Keratinocyte (primary cell): ENCODE measurements around the gene TAB3.

Source experiments
- CTCF ChIP-seq, 3 experiments: IDR thresholded peaks in 1 of 3; conservative IDR thresholded peaks in 1 of 3; optimal IDR thresholded peaks in 1 of 3; 2 replicates in 2 of 3; 3 replicates in 1 of 3; pipeline versions ENCODE3 to v1.5.1; 2011; ENCODE audit warnings: low read length in 3 of 3, mild to moderate bottlenecking in 3 of 3, moderate library complexity in 2 of 3, control low read depth in 1 of 3, inconsistent platforms in 1 of 3; ENCODE audit not compliant: insufficient read depth in 2 of 3; ENCODE audit errors: extremely low read depth in 1 of 3
- EZH2 ChIP-seq: IDR thresholded peaks from one replicate; pipeline ENCODE4 v1.6.1; 2012; ENCODE audit warnings: inconsistent platforms, mild to moderate bottlenecking, low read length, moderate library complexity

- TF ChIP-seq CTCF (optimal IDR thresholded peaks at IDR 0.05 in 1 of 3, IDR thresholded peaks at IDR 0.05 in 1 of 3, conservative IDR thresholded peaks at IDR 0.05 in 1 of 3; ENCODE audit: extremely low read depth in 1 of 3, insufficient read depth in 2 of 3, low read length in 3 of 3) (no peak), EZH2 (no peak)
Measured at GRCh38 chrX:30863974-30864373, 25.1 kb downstream of the TAB3 start.
